Small intestine (tissue), 7 donors: ENCODE data around the gene KCTD4. TPM values are rescaled to one million over a fixed set of nuclear protein-coding genes. Genes with fewer than 3 reads are reported as not detected.

Experiments
- DNase-seq, 2 donors: peaks; one replicate each; pipeline versions ENCODE4 v3.0.0 to v3.0.0-alpha.2; 2013
- FAIRE-seq: peaks from 2 replicates; lab custom pipeline; 2012; peaks lifted over from hg19 to GRCh38; lab: Jason Lieb, UNC
- H3K27ac ChIP-seq, 3 donors: one replicate each; pipeline ENCODE4 v1.5.1; 2013; ENCODE audit warnings: low read length in 2 of 3, mild to moderate bottlenecking in 2 of 3, control low read depth in 1 of 3, inconsistent platforms in 1 of 3, low read depth in 1 of 3, moderate library complexity in 1 of 3
- H3K27me3 ChIP-seq, 3 donors: one replicate each; pipeline ENCODE4 v1.6.1; 2013; ENCODE audit warnings: low read length in 3 of 3, inconsistent platforms in 1 of 3; ENCODE audit not compliant: control insufficient read depth in 3 of 3, insufficient read depth in 3 of 3
- H3K36me3 ChIP-seq, 3 donors: one replicate each; pipeline ENCODE4 v1.6.1; 2013; ENCODE audit warnings: low read length in 3 of 3, inconsistent platforms in 1 of 3, low read depth in 1 of 3, mild to moderate bottlenecking in 1 of 3, moderate library complexity in 1 of 3; ENCODE audit not compliant: control insufficient read depth in 3 of 3, insufficient read depth in 2 of 3
- H3K4me1 ChIP-seq, 3 donors: one replicate each; pipeline ENCODE4 v1.6.1; 2013; ENCODE audit warnings: low read length in 2 of 3, inconsistent platforms in 1 of 3, low read depth in 1 of 3, mild to moderate bottlenecking in 1 of 3, moderate library complexity in 1 of 3; ENCODE audit not compliant: control insufficient read depth in 3 of 3, insufficient read depth in 2 of 3
- H3K4me3 ChIP-seq, 3 donors: one replicate each; pipeline ENCODE4 v1.5.1; 2013; ENCODE audit warnings: low read length in 3 of 3, control low read depth in 1 of 3, inconsistent platforms in 1 of 3, low read depth in 1 of 3, mild to moderate bottlenecking in 1 of 3, moderate library complexity in 1 of 3
- H3K9me3 ChIP-seq, 2 donors: one replicate each; pipeline ENCODE4 v1.6.1; 2013; ENCODE audit warnings: low read depth in 1 of 2, low read length in 1 of 2; ENCODE audit not compliant: control insufficient read depth in 2 of 2, insufficient read depth in 1 of 2
- WGBS, 3 donors: extraction: QIAGEN DNeasy Blood & Tissue Kit; methylation state at CpG; one replicate each; pipeline ENCODE4 v1.1.7; 2013; 5-methylcytosine and 5-hydroxymethylcytosine counted together
- polyA plus RNA-seq, 4 donors: library from polyadenylated mRNA; stranded (reverse) in 3 of 4; unstranded in 1 of 4; fragments of 200-250 nt in 3 of 4; fragments of 120-200 nt in 1 of 4; gene quantifications; one replicate each; pipeline versions ENCODE4 v1.2.1 to v1.2.3, GENCODE V29; 2013
- donor health status: healthy with polysubstance abuse.
- donor health status: control.
- donor health status: control.
- donor health status: Bipolar disorder and iron deficiency.
- donor health status: healthy.

KCTD4 gene
- polyA plus RNA-seq, 4 donors = 0.03 to 0.07 TPM; not detected in 2

DNA sequence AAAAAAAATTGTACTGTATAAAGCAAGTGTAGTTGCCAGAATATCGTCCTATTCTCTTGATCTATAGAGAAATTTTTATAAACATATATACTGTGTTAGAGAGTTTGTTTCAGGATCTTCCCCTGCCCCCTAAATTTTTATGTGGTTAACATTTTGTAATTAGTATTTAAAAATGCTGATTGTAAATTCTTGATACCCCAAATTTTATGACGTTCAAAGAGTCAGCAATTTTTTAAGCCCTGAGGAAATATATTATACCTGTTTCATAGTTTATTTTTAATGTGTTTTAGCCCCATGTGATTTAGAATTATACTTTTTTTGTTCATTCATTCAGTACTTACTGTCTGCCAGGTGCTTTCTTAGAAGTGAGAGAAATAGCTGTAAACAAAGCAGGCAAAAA lies 7.3 kb upstream of the KCTD4 start:
- WGBS, 3 donors = 49 to 75% (median 68%) methylated on average over 2 of the region's 2 CpGs
- H3K4me1 ChIP-seq = no peaks in the 10 kb centered on the region
- FAIRE-seq = no peak

DNA sequence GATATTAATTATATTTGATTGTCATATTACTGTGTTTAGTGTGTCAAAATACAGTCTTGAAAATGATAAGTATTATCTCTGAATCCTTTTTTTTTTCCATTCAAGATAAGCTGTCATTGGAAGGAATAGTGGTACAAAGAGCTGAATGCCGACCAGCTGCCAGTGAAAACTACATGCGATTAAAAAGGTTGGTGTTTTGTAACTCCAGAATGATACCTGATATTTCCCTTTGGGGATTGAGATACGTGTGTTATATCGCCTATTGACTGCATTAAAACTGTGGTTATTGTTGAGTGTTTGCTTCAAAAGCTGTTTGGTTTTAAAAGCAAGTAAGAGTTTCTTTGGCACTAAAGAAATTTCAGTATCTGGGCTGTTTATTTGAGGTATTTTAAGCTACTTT lies 6.5 kb upstream of the KCTD4 start:
- Histone ChIP-seq H3K4me1 (no peaks in the 10 kb centered on the region), H3K27me3 (no peaks in the 10 kb centered on the region), H3K36me3 (peaks cover 2 to 8% (median 2%) of the 10 kb centered on the region in 3 donors), H3K9me3 (no peaks in the 10 kb centered on the region), H3K4me3 (no peak overlapping the region), H3K27ac (no peak overlapping the region)
- DNase-seq (no peak), FAIRE-seq (no peak)
- WGBS, 3 donors = 23 to 64% (median 35%) methylated on average over 4 of the region's 4 CpGs

More for the DNA sequence above, 7.3 kb upstream of the KCTD4 start:
- DNase-seq = no peak
- Histone ChIP-seq H3K9me3 (no peaks in the 10 kb centered on the region), H3K27ac (no peak overlapping the region), H3K4me3 (no peak overlapping the region), H3K27me3 (no peaks in the 10 kb centered on the region), H3K36me3 (peaks cover 2 to 7% (median 2%) of the 10 kb centered on the region in 3 donors)

DNA sequence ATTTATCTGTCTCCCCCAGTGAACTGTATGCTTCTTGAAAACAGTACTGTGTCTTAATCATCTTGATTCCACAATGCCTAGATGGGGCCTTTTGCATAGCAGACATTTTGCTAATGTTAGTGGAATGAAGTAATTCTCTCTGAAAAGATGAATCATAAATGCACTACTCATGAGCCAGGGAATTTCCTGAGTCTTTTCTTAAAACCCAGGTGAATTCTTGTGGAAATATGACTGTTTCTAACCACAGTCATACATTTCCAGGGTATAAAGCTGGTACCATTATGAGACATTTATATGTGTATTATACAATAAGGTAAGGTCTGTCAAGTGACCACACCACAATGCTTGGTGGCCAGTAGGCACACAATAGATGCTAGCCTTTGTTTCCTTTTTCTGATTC lies 5.5 kb upstream of the KCTD4 start:
- H3K36me3 ChIP-seq = peaks cover 2 to 8% (median 2%) of the 10 kb centered on the region in 3 donors
- FAIRE-seq (no peak), DNase-seq (no peak)
- no peaks in the 10 kb centered on the region for H3K4me1 ChIP-seq
- H3K27ac ChIP-seq = no peak overlapping the region
- no peaks in the 10 kb centered on the region for H3K9me3 ChIP-seq
- H3K27me3 ChIP-seq = no peaks in the 10 kb centered on the region
- H3K4me3 ChIP-seq = no peak overlapping the region

DNA sequence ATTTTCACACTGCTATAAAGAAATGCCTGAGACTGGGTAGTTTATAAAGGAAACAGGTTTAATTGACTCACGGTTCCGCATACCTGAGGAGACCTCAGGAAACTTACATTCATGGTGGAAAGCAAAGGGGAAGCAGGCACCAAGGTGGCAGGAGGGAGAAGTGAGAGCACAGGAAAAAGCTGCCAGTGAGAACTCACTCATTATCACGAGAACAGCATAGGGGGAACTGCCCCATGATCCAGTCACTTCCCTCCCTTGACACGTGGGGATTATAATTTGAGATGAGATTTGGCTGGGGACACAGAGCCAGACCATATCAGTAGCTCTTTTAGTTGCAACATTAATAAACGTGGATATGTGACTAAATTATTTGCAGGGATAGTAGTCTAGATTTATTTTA lies 4.3 kb upstream of the KCTD4 start:
- 84 to 88% (median 87%) methylated on average over 5 of the region's 5 CpGs for whole genome bisulfite sequencing, 3 donors
- H3K36me3 ChIP-seq = peaks cover 0 to 9% (median 2%) of the 10 kb centered on the region in 3 donors
- no peaks in the 10 kb centered on the region for H3K9me3 ChIP-seq
- H3K4me1 ChIP-seq = no peaks in the 10 kb centered on the region
- no peak for FAIRE-seq
- DNase-seq = no peak
- H3K27me3 ChIP-seq = no peaks in the 10 kb centered on the region
- no peak overlapping the region for H3K27ac ChIP-seq
- H3K4me3 ChIP-seq = no peak overlapping the region

DNA sequence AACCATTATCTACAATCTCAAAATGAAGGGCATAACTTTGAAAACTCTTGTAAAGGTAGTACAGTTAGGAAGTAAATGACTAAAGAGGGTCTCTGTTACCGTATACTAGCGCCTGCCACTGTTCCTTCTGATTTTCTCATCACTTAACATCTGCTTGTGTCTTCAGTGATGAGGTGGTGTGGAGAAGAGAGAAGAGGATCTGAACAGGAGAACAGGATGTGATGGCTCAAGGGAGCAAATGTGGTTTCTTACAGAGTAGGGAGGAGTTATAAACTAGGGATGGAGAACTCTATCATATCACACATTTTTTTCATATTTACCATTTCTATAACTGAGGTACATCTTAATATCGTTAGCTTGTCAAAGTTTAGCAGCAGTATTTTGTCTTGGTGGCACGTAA lies 1.1 kb downstream of the KCTD4 start:
- no peak for FAIRE-seq
- no peak overlapping the region for H3K27ac ChIP-seq
- peaks cover 0 to 6% (median 2%) of the 10 kb centered on the region in 3 donors for H3K36me3 ChIP-seq
- H3K4me3 ChIP-seq = no peak overlapping the region
- no peaks in the 10 kb centered on the region for H3K9me3 ChIP-seq
- no peak for DNase-seq
- WGBS, 3 donors = 94 to 98% (median 95%) methylated on average over 4 of the region's 4 CpGs
- H3K4me1 ChIP-seq = no peaks in the 10 kb centered on the region
- no peaks in the 10 kb centered on the region for H3K27me3 ChIP-seq

DNA sequence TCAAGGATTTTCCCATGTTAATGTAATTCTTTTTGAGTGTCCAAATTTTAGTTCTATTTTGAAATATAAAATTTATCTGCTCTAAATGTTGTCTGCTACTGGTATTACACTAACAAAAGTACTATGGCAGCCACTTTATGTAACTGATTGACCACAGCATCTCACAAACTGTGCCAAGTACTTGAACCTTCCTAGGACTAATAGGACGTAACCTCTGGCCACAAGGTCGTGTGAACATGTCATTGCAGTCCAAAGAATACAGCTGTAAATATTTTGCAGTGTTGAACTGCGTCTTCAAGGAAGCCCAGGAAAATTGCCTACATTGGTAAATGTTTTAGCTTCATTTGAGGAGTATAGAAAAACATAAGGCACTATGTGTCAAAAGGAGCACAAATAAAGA lies 1.9 kb downstream of the KCTD4 start:
- Histone ChIP-seq H3K4me1 (no peaks in the 10 kb centered on the region), H3K36me3 (peaks cover 0 to 8% (median 2%) of the 10 kb centered on the region in 3 donors), H3K4me3 (no peak overlapping the region), H3K27me3 (no peaks in the 10 kb centered on the region), H3K27ac (no peak overlapping the region), H3K9me3 (no peaks in the 10 kb centered on the region)
- DNase-seq (no peak), FAIRE-seq (no peak)
- WGBS, 3 donors = 74 to 80% (median 78%) methylated on average over 3 of the region's 3 CpGs

DNA sequence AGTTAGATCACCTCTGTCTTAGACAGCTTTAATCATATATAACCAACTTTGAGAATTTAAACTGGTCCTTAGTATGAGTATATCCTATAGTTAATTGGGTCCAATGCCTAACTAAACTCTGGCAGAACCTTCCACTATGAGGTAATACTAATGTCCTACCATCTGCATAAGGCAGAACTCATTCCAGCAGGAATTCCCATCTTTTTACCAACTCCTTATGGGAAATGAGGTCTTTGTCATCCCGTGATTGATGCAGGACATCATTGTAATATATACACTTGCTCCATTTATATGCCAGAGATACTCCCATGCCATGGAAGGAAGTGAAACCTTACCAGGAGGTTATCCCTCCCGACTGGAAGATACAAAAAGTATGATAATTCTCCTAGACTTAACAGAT lies 2.8 kb downstream of the KCTD4 start:
- no peak for FAIRE-seq

DNA sequence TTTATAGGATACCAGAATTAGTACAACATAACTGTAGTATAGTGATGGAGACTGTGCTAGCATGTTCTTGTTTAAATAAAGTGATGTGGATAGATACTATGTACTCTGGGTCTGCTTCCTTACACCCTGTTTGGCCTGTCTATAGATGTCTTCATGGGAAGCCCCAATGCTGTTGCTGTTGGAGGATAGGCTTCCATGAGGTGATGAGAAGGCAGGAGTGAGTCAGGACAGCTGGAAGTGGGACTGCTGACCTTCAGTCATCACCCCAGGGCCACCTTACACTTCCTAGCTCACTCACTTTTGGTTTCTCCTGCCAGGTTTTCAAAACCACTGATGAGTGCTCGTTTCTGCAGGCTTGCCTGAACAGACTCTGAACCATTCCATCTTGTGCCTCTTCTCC lies 4.2 kb downstream of the KCTD4 start:
- DNase-seq = no peak
- Histone ChIP-seq H3K27ac (no peak overlapping the region), H3K36me3 (peaks cover 0 to 5% (median 2%) of the 10 kb centered on the region in 3 donors), H3K4me3 (no peak overlapping the region), H3K9me3 (no peaks in the 10 kb centered on the region), H3K27me3 (no peaks in the 10 kb centered on the region), H3K4me1 (no peaks in the 10 kb centered on the region)
- WGBS, 3 donors = 40 to 60% (median 59%) methylated on average over 1 of the region's 1 CpG
- FAIRE-seq = no peak

More for the DNA sequence above, 2.8 kb downstream of the KCTD4 start:
- Histone ChIP-seq H3K27ac (no peak overlapping the region), H3K4me3 (no peak overlapping the region), H3K36me3 (peaks cover 0 to 8% (median 2%) of the 10 kb centered on the region in 3 donors), H3K9me3 (no peaks in the 10 kb centered on the region), H3K27me3 (no peaks in the 10 kb centered on the region), H3K4me1 (no peaks in the 10 kb centered on the region)
- 78 to 94% (median 93%) methylated on average over 2 of the region's 2 CpGs for WGBS, 3 donors
- no peak for DNase-seq

DNA sequence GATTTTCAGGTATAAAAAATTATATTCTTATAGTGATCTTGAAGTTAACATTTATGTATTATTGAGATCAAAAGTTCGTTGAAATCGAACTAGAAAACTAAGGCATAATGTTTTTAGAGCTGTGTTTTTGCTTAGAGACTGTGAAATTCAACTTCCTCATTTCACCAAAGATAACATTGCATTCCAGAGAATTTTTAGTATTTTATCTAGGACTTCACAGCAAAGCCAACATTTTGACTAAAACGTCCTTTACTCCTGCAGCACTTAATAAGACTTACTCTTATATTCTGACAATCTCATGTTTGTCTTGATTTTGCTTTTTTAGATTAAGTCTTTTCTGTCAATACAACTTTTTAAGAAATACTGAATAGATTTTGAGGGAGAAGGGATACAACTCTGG lies 4.7 kb downstream of the KCTD4 start:
- H3K4me1 ChIP-seq = no peaks in the 10 kb centered on the region
- no peak overlapping the region for H3K27ac ChIP-seq
- H3K36me3 ChIP-seq = peaks cover 0 to 5% (median 2%) of the 10 kb centered on the region in 3 donors
- H3K9me3 ChIP-seq = no peaks in the 10 kb centered on the region
- WGBS, 3 donors = 78 to 91% (median 90%) methylated on average over 3 of the region's 3 CpGs
- H3K4me3 ChIP-seq = no peak overlapping the region
- DNase-seq (no peak), FAIRE-seq (no peak)
- H3K27me3 ChIP-seq = no peaks in the 10 kb centered on the region
